ENCODE data around the gene PABPN1L.
A peak's percentile ranks its signal among the peaks of the same experiment; 100 is the strongest.

PABPN1L gene

GRCh38 chr16:88867581-88868246 is 1.3 kb upstream of the PABPN1L start:
- no peak for DNase-seq

GRCh38 chr16:88865742-88866141 is 718 bp downstream of the PABPN1L start:
- DNase-seq, result no peak

- no peak for DNase-seq
Measured at GRCh38 chr16:88865310-88865709, 1.1 kb downstream of the PABPN1L start.

- DNase-seq, result no peak
Measured at GRCh38 chr16:88864521-88864920, 1.9 kb downstream of the PABPN1L start.

- no peak for DNase-seq
Measured at GRCh38 chr16:88864099-88864498, 2.4 kb downstream of the PABPN1L start.

GRCh38 chr16:88863426-88863825 is 3.0 kb downstream of the PABPN1L start:
- DNase-seq, result no peak

GRCh38 chr16:88862968-88863367 is 3.5 kb downstream of the PABPN1L start:
- no peak for DNase-seq

- no peak for DNase-seq
Measured at GRCh38 chr16:88861359-88861758, 5.1 kb downstream of the PABPN1L start.

- no peak for DNase-seq
Measured at GRCh38 chr16:88859381-88860091, 6.9 kb downstream of the PABPN1L start.

GRCh38 chr16:88857728-88858339 is 8.6 kb downstream of the PABPN1L start:
- peak; percentile 87 for DNase-seq

- peak; percentile 98 for DNase-seq
Measured at GRCh38 chr16:88856828-88857727, 9.4 kb downstream of the PABPN1L start, which contains the start of the genes GALNS and TRAPPC2L. Gene GALNS (minus strand): TSS chr16:88856947. CDS start chr16:88856877, 70 bp downstream. Gene TRAPPC2L (plus strand): TSS chr16:88857127. CDS start chr16:88857151, 24 bp downstream.

- DNase-seq, result no peak
Measured at GRCh38 chr16:88856122-88856827, 10.2 kb downstream of the PABPN1L start.

GRCh38 chr16:88855736-88856121 is 10.7 kb downstream of the PABPN1L start:
- no peak for DNase-seq

GRCh38 chr16:88855176-88855575 is 11.3 kb downstream of the PABPN1L start:
- no peak for DNase-seq

- no peak for DNase-seq
Measured at GRCh38 chr16:88854306-88855111, 12.0 kb downstream of the PABPN1L start.

GRCh38 chr16:88853325-88853941 is 13.0 kb downstream of the PABPN1L start:
- no peak for DNase-seq

GRCh38 chr16:88851616-88852015 is 14.8 kb downstream of the PABPN1L start:
- no peak for DNase-seq

- DNase-seq, result no peak
Measured at GRCh38 chr16:88850531-88851199, 15.8 kb downstream of the PABPN1L start.

- DNase-seq, result no peak
Measured at GRCh38 chr16:88848557-88848956, 17.9 kb downstream of the PABPN1L start.

GRCh38 chr16:88847654-88848053 is 18.8 kb downstream of the PABPN1L start:
- DNase-seq, result no peak

All from islet precursor cell (in vitro differentiated cells).